Mesothelial cell of epicardium (in vitro differentiated cells): Measurements from ENCODE around the gene LHX1. TPM values are rescaled to one million over a fixed set of nuclear protein-coding genes. Genes with fewer than 3 reads are reported as not detected.

Experiments used
- DNase-seq, 2 experiments: peaks; one replicate each; pipeline ENCODE4 v3.0.0; 2021; ENCODE audit warnings: low spot score in 2 of 2; ENCODE audit not compliant: unreplicated experiment in 2 of 2
- H3K27ac Mint-ChIP-seq: 2 replicates; pipeline ENCODE4 v1.8.0; 2021; ENCODE audit warnings: mixed read lengths
- H3K27me3 Mint-ChIP-seq: 2 replicates; pipeline ENCODE4 v1.8.0; 2021; ENCODE audit warnings: low read depth, mixed read lengths
- H3K36me3 Mint-ChIP-seq: 2 replicates; pipeline ENCODE4 v1.8.0; 2021; ENCODE audit warnings: mixed read lengths
- H3K4me1 Mint-ChIP-seq: 2 replicates; pipeline ENCODE4 v1.8.0; 2021; ENCODE audit warnings: mixed read lengths
- H3K4me3 Mint-ChIP-seq: 2 replicates; pipeline ENCODE4 v1.8.0; 2021; ENCODE audit warnings: mild to moderate bottlenecking, moderate library complexity, mixed read lengths
- H3K9me3 Mint-ChIP-seq: 2 replicates; pipeline ENCODE4 v1.8.0; 2021; ENCODE audit warnings: mixed read lengths
- total RNA-seq: library from RNA; stranded (reverse); gene quantifications from 3 replicates; pipeline ENCODE4 v1.2.1, GENCODE V29; 2021
- TF ChIP-seq, protein P1 (sequence below): fragments of 200-600 bp; sonication (generic); IDR thresholded peaks from one replicate; pipeline ENCODE4 v1.5.0; 2021; ENCODE audit warnings: antibody characterized with exemption; ENCODE audit not compliant: unreplicated experiment

Gene LHX1
- total RNA-seq, 1 donor from 2014 or later, result not detected

DNA sequence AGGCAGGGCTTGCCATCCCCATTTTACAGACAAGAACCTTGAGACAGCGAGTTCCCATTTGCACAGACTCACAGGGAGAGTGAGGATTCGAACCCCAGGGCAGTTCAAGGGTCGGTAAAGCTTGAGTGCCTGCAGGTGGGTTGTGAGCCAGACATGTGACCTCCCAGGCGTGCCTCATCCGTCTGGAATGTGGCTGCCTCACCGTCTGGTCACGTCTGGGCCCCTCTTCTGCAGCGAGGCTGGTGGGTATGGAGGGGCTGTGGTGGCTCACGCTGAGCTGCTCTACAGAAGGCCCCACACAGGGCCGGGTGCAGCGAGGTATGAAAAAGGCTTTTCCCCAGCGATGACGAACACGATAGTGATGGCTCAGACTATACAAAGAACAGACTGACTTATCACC, 35.8 kb upstream of the LHX1 start:
- Mint-ChIP-seq H3K4me1 (peaks cover 20% of the 10 kb centered on the region), H3K9me3 (no peaks in the 10 kb centered on the region), H3K36me3 (no peaks in the 10 kb centered on the region), H3K4me3 (no peak overlapping the region), H3K27me3 (no peaks in the 10 kb centered on the region), H3K27ac (peak overlapping the region; percentile 62)
- TF ChIP-seq, protein P1, sequence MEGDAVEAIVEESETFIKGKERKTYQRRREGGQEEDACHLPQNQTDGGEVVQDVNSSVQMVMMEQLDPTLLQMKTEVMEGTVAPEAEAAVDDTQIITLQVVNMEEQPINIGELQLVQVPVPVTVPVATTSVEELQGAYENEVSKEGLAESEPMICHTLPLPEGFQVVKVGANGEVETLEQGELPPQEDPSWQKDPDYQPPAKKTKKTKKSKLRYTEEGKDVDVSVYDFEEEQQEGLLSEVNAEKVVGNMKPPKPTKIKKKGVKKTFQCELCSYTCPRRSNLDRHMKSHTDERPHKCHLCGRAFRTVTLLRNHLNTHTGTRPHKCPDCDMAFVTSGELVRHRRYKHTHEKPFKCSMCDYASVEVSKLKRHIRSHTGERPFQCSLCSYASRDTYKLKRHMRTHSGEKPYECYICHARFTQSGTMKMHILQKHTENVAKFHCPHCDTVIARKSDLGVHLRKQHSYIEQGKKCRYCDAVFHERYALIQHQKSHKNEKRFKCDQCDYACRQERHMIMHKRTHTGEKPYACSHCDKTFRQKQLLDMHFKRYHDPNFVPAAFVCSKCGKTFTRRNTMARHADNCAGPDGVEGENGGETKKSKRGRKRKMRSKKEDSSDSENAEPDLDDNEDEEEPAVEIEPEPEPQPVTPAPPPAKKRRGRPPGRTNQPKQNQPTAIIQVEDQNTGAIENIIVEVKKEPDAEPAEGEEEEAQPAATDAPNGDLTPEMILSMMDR, result no peak
- DNase-seq, result no peak

DNA sequence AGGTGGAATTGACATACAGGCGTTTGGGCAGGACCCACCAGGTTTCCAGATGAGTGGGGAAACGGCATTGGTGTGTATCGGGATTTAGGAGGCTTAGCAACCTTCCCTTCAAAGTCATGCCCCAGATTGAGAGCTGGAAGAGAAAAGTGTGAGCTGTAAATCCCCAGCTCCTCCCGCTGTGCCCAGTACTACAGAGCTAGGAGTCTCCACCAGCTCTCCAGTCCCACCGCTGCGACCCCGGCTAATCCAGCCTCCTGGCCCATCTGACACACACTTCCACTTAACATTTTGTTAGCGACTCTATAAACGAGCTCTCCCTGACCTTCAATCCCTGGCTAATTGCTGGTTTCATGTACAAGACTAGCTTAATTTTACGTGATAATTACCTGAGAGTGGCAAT, 29.9 kb upstream of the LHX1 start:
- H3K36me3 Mint-ChIP-seq, result no peaks in the 10 kb centered on the region
- DNase-seq, result no peak
- TF ChIP-seq, protein P1, result no peak
- H3K9me3 Mint-ChIP-seq, result no peaks in the 10 kb centered on the region
- H3K4me1 Mint-ChIP-seq, result no peaks in the 10 kb centered on the region
- H3K27ac Mint-ChIP-seq, result no peak overlapping the region
- peaks cover 6% of the 10 kb centered on the region for H3K27me3 Mint-ChIP-seq
- no peak overlapping the region for H3K4me3 Mint-ChIP-seq

DNA sequence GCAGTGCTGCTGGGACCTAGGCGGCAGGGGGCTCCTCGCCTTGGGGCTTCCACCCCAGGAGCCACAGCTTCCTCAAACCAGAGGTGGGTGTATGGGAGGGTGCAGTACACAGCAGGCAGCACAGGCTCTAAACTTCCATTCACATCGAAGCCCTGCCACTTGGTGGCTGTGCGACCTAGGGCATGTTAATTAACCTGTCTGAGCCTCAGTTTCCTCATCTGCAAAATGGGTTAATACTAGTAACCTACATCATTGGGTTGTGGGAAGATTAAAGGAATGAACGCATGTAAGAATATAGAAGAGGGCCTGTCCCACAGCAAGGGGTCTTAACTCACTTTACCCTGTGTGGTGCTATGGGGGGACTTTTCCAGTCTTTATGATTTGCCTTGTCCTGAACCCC, 26.8 kb upstream of the LHX1 start:
- Mint-ChIP-seq H3K4me3 (no peak overlapping the region), H3K27ac (no peak overlapping the region), H3K9me3 (no peaks in the 10 kb centered on the region), H3K36me3 (no peaks in the 10 kb centered on the region), H3K4me1 (no peaks in the 10 kb centered on the region), H3K27me3 (peaks cover 6% of the 10 kb centered on the region)
- DNase-seq, result no peak
- TF ChIP-seq, protein P1, result no peak

DNA sequence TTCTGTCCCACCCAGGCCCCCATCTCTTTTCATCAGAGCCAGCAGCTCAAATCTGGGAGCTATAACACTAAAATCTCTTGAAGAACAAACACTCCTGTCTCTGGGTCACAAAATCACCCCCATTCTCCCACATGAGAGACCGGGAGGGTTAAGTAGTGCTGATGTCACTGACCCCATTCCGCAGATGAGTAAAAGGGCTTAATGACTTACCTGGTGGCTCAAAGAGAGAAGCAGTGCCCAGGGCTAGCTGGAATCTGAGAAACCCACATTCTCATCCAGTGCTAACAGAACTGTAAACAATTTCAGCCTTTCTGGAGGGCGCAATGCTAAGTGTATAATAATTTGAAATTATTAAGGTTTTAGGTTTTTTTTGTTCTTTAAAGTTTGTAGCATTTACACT, 26.3 kb upstream of the LHX1 start:
- Mint-ChIP-seq H3K9me3 (no peaks in the 10 kb centered on the region), H3K4me1 (no peaks in the 10 kb centered on the region), H3K27ac (no peak overlapping the region), H3K4me3 (no peak overlapping the region), H3K27me3 (peaks cover 6% of the 10 kb centered on the region), H3K36me3 (no peaks in the 10 kb centered on the region)
- DNase-seq, result no peak
- TF ChIP-seq, protein P1, result no peak

DNA sequence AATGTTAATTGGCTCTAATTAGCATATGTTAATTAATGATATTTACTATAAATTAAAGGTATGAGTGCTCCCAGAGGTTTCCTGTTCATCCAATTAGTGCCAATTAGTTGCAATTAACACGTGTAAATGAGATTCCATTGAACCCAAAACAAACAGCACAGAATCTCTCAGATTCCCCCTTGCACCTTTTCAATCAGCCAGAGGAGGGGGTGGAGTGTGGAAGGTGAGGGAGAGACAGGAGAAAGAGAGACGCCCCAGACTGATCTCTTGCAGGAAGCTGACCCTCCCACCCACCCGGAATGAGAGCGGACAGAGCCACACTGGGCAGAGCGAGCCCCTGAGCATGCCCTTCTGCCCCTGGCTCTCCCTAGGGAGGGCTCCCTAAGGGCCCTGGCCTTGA, 24.1 kb upstream of the LHX1 start:
- H3K4me1 Mint-ChIP-seq, result peaks cover 3% of the 10 kb centered on the region
- H3K27ac Mint-ChIP-seq, result no peak overlapping the region
- H3K36me3 Mint-ChIP-seq, result no peaks in the 10 kb centered on the region
- H3K9me3 Mint-ChIP-seq, result no peaks in the 10 kb centered on the region
- peaks cover 6% of the 10 kb centered on the region for H3K27me3 Mint-ChIP-seq
- H3K4me3 Mint-ChIP-seq, result no peak overlapping the region
- TF ChIP-seq, protein P1, result no peak
- no peak for DNase-seq

DNA sequence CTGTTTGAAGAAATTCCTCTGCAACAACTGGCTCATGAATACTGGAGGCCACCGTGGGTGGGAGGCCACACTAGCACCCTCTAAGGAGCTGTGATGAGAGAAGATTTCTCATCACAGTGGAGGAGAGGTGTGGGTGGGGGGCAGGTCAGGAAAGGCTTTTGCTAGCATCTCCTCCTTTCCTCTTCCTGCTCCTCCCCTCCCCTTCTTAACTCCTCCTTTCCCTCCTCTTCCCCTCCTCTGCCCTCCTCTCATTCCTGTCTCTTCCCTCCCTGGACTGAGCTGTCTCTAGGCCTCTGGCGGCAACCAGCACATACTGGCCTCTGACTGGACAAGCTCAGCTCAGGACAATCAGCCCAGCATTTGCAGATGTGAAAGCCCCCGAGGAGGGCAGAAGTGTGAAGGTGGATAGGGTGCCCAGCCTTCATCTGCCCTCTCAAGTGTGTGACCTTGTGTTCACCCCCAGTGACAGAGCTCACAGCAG, 19.0 kb upstream of the LHX1 start:
- H3K27me3 Mint-ChIP-seq, result no peaks in the 10 kb centered on the region
- H3K4me3 Mint-ChIP-seq, result no peak overlapping the region
- TF ChIP-seq, protein P1, result no peak
- H3K9me3 Mint-ChIP-seq, result no peaks in the 10 kb centered on the region
- peaks cover 54% of the 10 kb centered on the region for H3K4me1 Mint-ChIP-seq
- DNase-seq, result no peak
- peak overlapping the region; percentile 80 for H3K27ac Mint-ChIP-seq
- no peaks in the 10 kb centered on the region for H3K36me3 Mint-ChIP-seq
